H1 (cell line): Measurements from ENCODE around the gene RNF144A. TPM values are rescaled to one million over a fixed set of nuclear protein-coding genes. Genes with fewer than 3 reads are reported as not detected.

Source experiments
- CHD2 ChIP-seq: IDR thresholded peaks from 2 replicates; pipeline ENCODE4 v1.6.1; 2012; ENCODE audit warnings: low read length, improper control_type of control experiment
- CHD7 ChIP-seq: fragments of 300-600 bp; sonication (generic); IDR thresholded peaks from 2 replicates; pipeline ENCODE4 v1.7.1; 2012; ENCODE audit warnings: low read length, moderate library complexity, mild to moderate bottlenecking, inconsistent platforms; ENCODE audit not compliant: insufficient replicate concordance
- GABPA ChIP-seq: IDR thresholded peaks from 2 replicates; pipeline ENCODE4 v1.6.1; 2011; ENCODE audit warnings: mild to moderate bottlenecking, low read length, moderate library complexity, borderline replicate concordance; ENCODE audit not compliant: insufficient read depth
- HDAC2 ChIP-seq, 2 experiments: fragments of 300-600 bp in 1 of 2; sonication (generic) in 1 of 2; IDR thresholded peaks; 2 replicates each; pipeline ENCODE4 v1.6.1; 2011 to 2012; ENCODE audit warnings: low read depth in 2 of 2, low read length in 2 of 2, mild to moderate bottlenecking in 2 of 2, moderate library complexity in 2 of 2, borderline replicate concordance in 1 of 2, inconsistent platforms in 1 of 2
- polyA plus RNA-seq, 7 experiments: library from polyadenylated mRNA; depleted of rRNA in 3 of 7; stranded (reverse) in 5 of 7; unstranded in 2 of 7; fragments of >200 nt in 5 of 7; fragments of 200-250 nt in 2 of 7; gene quantifications; 1 replicate in 5 of 7; 2 replicates in 1 of 7; 4 replicates in 1 of 7; pipeline versions ENCODE4 v1.2.1 to v1.2.3, GENCODE V29; 2011 to 2013; ENCODE audit warnings: missing spikeins in 2 of 7, mixed read lengths in 2 of 7
- total RNA-seq: library from RNA; stranded (reverse); fragmentation: NEBNext Ultra II Directional; extraction: Animal tissue kit (Norgen Biotek cat#: 25700); gene quantifications from 2 replicates; pipeline ENCODE4 v1.2.1, GENCODE V29; 2021

Gene RNF144A
- total and polyA plus RNA-seq, 2 of the 8 experiments (the other 6 are each of a cell fraction or from before 2014, with no cell fraction given) = 14.0 to 15.0 TPM

DNA sequence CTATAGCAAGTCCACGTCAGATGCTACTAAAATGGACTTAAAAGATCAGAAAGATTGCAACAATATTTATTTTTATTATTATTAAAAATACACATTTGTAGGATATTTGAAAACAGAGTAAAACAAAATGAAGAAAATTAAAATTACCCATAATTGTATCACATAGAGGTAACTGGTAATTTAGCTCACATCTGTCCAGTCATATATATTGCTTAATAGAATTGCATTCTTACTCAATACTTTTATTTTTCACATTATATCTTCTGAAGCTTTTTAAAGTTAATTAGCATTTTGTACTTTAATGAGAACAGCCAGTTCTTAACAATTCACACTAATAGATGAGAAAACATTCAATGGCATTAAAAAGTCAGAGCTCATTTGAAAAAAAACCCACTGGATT lies 11.5 kb upstream of the RNF144A start (continued):
- no peak for TF ChIP-seq CHD7
- TF ChIP-seq HDAC2 (IDR thresholded peaks at IDR 0.05; ENCODE audit: borderline replicate concordance in 1 of 2, low read depth in 2 of 2, low read length in 2 of 2) = no peak
- TF ChIP-seq GABPA = no peak
- TF ChIP-seq CHD2 = no peak
